Lower leg skin (tissue), 3 donors: ENCODE results near the gene STUB1.

Experiments used
- CTCF ChIP-seq, 3 donors: fragments of 450-650 bp; IDR thresholded peaks; one replicate each; pipeline ENCODE4 v1.5.1; 2016; ENCODE audit warnings: antibody characterized with exemption in 3 of 3, mild to moderate bottlenecking in 3 of 3, moderate library complexity in 2 of 3
- POLR2A ChIP-seq, 2 donors: fragments of 450-650 bp; IDR thresholded peaks; one replicate each; pipeline ENCODE4 v1.6.1; 2016 to 2017; ENCODE audit warnings: antibody characterized with exemption in 2 of 2, mild to moderate bottlenecking in 1 of 2, moderate library complexity in 1 of 2

DNA sequence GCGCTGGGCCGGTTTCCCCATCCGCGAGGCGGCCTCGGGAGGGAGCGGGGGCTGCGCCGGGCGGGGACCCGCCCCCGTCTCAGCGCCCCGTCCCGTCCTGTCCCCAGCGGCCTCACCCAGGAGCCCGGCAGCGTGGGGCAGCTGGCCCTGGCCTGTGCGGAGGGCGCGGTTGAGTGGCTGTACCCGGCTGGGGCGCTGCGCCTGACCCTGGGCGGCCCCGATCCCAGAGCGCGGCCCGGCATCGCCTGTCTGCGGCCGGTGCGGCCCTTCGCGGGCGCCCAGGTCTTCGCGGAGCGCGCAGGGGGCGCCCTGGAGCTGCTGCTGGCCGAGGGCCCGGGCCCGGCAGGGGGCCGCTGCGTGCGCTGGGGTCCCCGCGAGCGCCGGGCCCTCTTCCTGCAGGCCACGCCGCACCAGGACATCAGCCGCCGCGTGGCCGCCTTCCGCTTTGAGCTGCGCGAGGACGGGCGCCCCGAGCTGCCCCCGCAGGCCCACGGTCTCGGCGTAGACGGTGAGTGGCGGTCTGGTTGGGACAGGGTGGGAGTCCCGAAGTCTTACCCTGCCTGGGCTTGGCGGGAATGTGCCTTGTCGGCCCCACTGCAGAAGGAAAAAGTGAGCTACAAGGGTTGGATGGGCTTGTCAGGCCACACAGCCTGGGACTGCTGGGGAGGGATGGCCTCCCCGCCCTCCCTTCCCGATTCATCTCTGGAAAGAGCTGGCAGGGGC, 35.4 kb downstream of the STUB1 start:
- TF ChIP-seq CTCF (IDR thresholded peaks at IDR 0.05): no peak
- TF ChIP-seq POLR2A (IDR thresholded peaks at IDR 0.05): no peak
